Articular chondrocyte of knee joint (primary cell): ENCODE measurements around the gene ZNHIT2. TPM values are rescaled to one million over a fixed set of nuclear protein-coding genes. Genes with fewer than 3 reads are reported as not detected.

Experiments
- small RNA-seq: library from RNA; depleted of rRNA; stranded (forward); fragments of <200 nt; gene quantifications from one replicate; pipeline ENCODE3, GENCODE V24; 2012
- total RNA-seq: library from RNA; depleted of rRNA; stranded (reverse); fragments of >200 nt; gene quantifications from 2 replicates; pipeline ENCODE4 v1.2.3, GENCODE V29; 2012

ZNHIT2 gene
- 8.9 and 9.5 TPM in 2 replicates for total RNA-seq

GRCh38 chr11:65117206-65118096 is at the start of gene ZNHIT2:
Gene ZNHIT2 (minus strand): TSS chr11:65117701. CDS start chr11:65117653, 48 bp downstream.

GRCh38 chr11:65134240-65134951 is 16.9 kb upstream of the ZNHIT2 start, which contains the start of gene SYVN1:
Gene SYVN1 (minus strand): TSS chr11:65134519. CDS start chr11:65133601, 918 bp downstream.

GRCh38 chr11:65121865-65122696 is 4.6 kb upstream of the ZNHIT2 start, which contains the start of the genes FAU and MRPL49:
Gene FAU (minus strand): TSS chr11:65122134. CDS start chr11:65121813, 321 bp downstream.
Gene MRPL49 (plus strand): TSS chr11:65122321. CDS start chr11:65122347, 26 bp downstream.

GRCh38 chr11:65111744-65112545 is 5.6 kb downstream of the ZNHIT2 start, which contains the start of gene TM7SF2:
Gene TM7SF2 (plus strand): TSS chr11:65111872. CDS start chr11:65112016, 144 bp downstream.

GRCh38 chr11:65095974-65096806 is 21.3 kb downstream of the ZNHIT2 start, which contains the start of gene VPS51:
Gene VPS51 (plus strand): TSS chr11:65096214. CDS start chr11:65096251, 37 bp downstream.

GRCh38 chr11:65083834-65084597 is 33.5 kb downstream of the ZNHIT2 start, which contains the start of the genes CDCA5 and ZFPL1:
Gene CDCA5 (minus strand): TSS chr11:65084040. CDS start chr11:65083978, 62 bp downstream.
Gene ZFPL1 (plus strand): TSS chr11:65084222. CDS start chr11:65084699, 477 bp downstream.

Small RNAs within 50 kb of the gene (small RNA-seq; reads per million reads assigned to genes)
- gene HIGD1AP10 (not detected), gene PDCL2P2 (not detected), gene RNU2-23P (2.8 reads per million, percentile 81 among the genes with 10 or more reads in this experiment)

Other genes with a start within 250 kb of the ZNHIT2 start
- 72.4 and 90.2 TPM in 2 replicates for gene EHD1, start 239.1 kb downstream of the ZNHIT2 start, total RNA-seq
- gene ATG2A, start 200.5 kb downstream of the ZNHIT2 start, total RNA-seq, result 15.3 and 15.4 TPM in 2 replicates
- gene PPP2R5B, start 193.0 kb downstream of the ZNHIT2 start, total RNA-seq, result 8.2 TPM in 2 replicates
- not detected in 2 replicates for gene GPHA2, start 181.8 kb downstream of the ZNHIT2 start, total RNA-seq
- gene MAJIN, start 145.6 kb downstream of the ZNHIT2 start, total RNA-seq, result not detected in 2 replicates
- gene BATF2, start 120.7 kb downstream of the ZNHIT2 start, total RNA-seq, result 0.39 and 1.4 TPM in 2 replicates
- gene ARL2, start 103.5 kb downstream of the ZNHIT2 start, total RNA-seq, result 74.2 and 76.9 TPM in 2 replicates
- gene SNX15, start 90.3 kb downstream of the ZNHIT2 start, total RNA-seq, result 11.9 and 13.4 TPM in 2 replicates
- 5.9 and 7.7 TPM in 2 replicates for gene SAC3D1, start 76.5 kb downstream of the ZNHIT2 start, total RNA-seq
- 18.5 and 25.1 TPM in 2 replicates for gene NAALADL1, start 59.1 kb downstream of the ZNHIT2 start, total RNA-seq
- 5.4 and 7.7 TPM in 2 replicates for gene CDCA5, start 33.7 kb downstream of the ZNHIT2 start, total RNA-seq
- gene ZFPL1, start 33.5 kb downstream of the ZNHIT2 start, total RNA-seq, result 35.1 and 40.6 TPM in 2 replicates
- gene VPS51, start 21.5 kb downstream of the ZNHIT2 start, total RNA-seq, result 123 and 217 TPM in 2 replicates
- 4.2 and 8.5 TPM in 2 replicates for gene TM7SF2, start 5.8 kb downstream of the ZNHIT2 start, total RNA-seq
- gene FAU, start 4.4 kb upstream of the ZNHIT2 start, total RNA-seq, result 154 and 175 TPM in 2 replicates
- 35.1 and 39.6 TPM in 2 replicates for gene MRPL49, start 4.6 kb upstream of the ZNHIT2 start, total RNA-seq
- gene SYVN1, start 16.8 kb upstream of the ZNHIT2 start, total RNA-seq, result 14.2 and 15.9 TPM in 2 replicates
- gene SPDYC, start 52.5 kb upstream of the ZNHIT2 start, total RNA-seq, result not detected in 2 replicates
- gene CAPN1, start 64.2 kb upstream of the ZNHIT2 start, total RNA-seq, result 82.6 and 111 TPM in 2 replicates
- gene POLA2, start 144.3 kb upstream of the ZNHIT2 start, total RNA-seq, result 6.0 and 6.8 TPM in 2 replicates
- 21.0 and 24.5 TPM in 2 replicates for gene CDC42EP2, start 197.2 kb upstream of the ZNHIT2 start, total RNA-seq
- gene DPF2, start 216.2 kb upstream of the ZNHIT2 start, total RNA-seq, result 45.1 and 47.1 TPM in 2 replicates
- 0.13 TPM in 1 of 2 replicates, not detected in the other for gene TIGD3, start 237.1 kb upstream of the ZNHIT2 start, total RNA-seq